ACC112 (cell line): ENCODE results near the gene GNPTAB.
A peak's percentile ranks its signal among the peaks of the same experiment; 100 is the strongest.

ENCODE experiments used
- H2AFZ ChIP-seq: fragments of 200-600 bp; sonication (generic); one replicate; pipeline ENCODE4 v1.6.0; 2017; ENCODE audit warnings: antibody characterized with exemption, low read length; ENCODE audit not compliant: unreplicated experiment
- H3K27ac ChIP-seq: fragments of 200-600 bp; sonication (generic); 2 replicates; pipeline ENCODE4 v1.5.1; 2014; ENCODE audit warnings: low read depth, mild to moderate bottlenecking, antibody characterized with exemption, low read length, moderate library complexity
- H3K27me3 ChIP-seq: fragments of 200-600 bp; sonication (generic); 2 replicates; pipeline ENCODE4 v1.6.1; 2014; ENCODE audit warnings: mild to moderate bottlenecking, antibody characterized with exemption, low read length, moderate library complexity, mixed read lengths; ENCODE audit not compliant: insufficient read depth
- H3K36me3 ChIP-seq: fragments of 200-600 bp; sonication (generic); 2 replicates; pipeline ENCODE4 v1.6.1; 2016; ENCODE audit warnings: mild to moderate bottlenecking, antibody characterized with exemption, low read length, moderate library complexity, mixed read lengths; ENCODE audit not compliant: insufficient read depth
- H3K4me1 ChIP-seq: fragments of 200-600 bp; sonication (generic); one replicate; pipeline ENCODE4 v1.6.1; 2016; ENCODE audit warnings: low read length, mixed read lengths; ENCODE audit not compliant: insufficient read depth, unreplicated experiment, control insufficient read depth
- H3K4me3 ChIP-seq: fragments of 200-600 bp; sonication (generic); 2 replicates; pipeline ENCODE4 v1.5.1; 2014; ENCODE audit warnings: mild to moderate bottlenecking, low read depth, low read length
- H3K79me2 ChIP-seq: fragments of 200-600 bp; sonication (generic); one replicate; pipeline ENCODE4 v1.6.0; 2016; ENCODE audit warnings: low read length; ENCODE audit not compliant: control insufficient read depth, unreplicated experiment, insufficient read depth

Gene GNPTAB

DNA sequence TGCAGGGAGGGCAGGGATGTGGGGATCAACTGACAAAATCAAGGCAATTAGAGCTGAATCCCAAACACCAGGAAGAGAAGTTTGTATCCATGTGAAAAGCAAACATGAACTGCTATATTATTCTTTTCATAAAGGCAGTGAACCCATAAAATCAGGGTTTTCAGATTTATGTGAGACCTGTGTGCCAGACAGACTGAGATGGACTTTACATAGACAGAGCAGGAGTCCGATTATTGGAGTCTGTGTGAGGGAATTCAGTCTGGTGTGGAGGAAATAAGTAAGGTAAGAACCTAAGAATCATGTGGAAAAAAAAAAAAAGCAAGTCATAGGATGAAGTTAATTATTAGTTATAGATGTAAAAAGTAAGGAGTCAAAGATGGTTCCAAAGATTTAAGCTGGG lies 46.4 kb downstream of the GNPTAB start:
- no peak overlapping the region for H2AFZ ChIP-seq

DNA sequence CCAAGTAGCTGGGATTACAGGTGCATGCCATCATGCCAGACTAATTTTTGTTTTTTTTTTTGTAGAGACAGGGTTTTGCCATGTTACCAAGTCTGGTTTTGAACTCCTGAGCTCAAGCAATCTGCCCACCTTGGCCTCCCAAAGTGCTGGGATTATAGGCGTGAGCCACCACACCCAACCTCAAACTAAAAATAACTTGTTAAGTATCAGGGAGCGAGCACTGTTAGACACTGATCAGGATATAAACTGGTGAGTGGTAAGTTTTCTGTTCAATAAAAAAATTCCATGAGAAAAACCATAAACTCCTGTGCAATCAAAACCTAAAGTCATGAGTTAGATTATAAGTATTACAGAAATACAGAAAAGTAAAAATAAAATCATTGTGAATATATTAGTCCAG lies 46.9 kb downstream of the GNPTAB start:
- H2AFZ ChIP-seq = no peak overlapping the region
- H3K4me3 ChIP-seq = no peak overlapping the region
- H3K79me2 ChIP-seq = no peaks in the 10 kb centered on the region
- no peaks in the 10 kb centered on the region for H3K36me3 ChIP-seq
- no peak overlapping the region for H3K27ac ChIP-seq
- H3K4me1 ChIP-seq = peaks cover 16% of the 10 kb centered on the region
- H3K27me3 ChIP-seq = no peaks in the 10 kb centered on the region

More for the DNA sequence above, 46.4 kb downstream of the GNPTAB start:
- no peak overlapping the region for H3K4me3 ChIP-seq
- H3K27ac ChIP-seq = no peak overlapping the region
- H3K4me1 ChIP-seq = peaks cover 16% of the 10 kb centered on the region
- no peaks in the 10 kb centered on the region for H3K79me2 ChIP-seq
- no peaks in the 10 kb centered on the region for H3K36me3 ChIP-seq
- no peaks in the 10 kb centered on the region for H3K27me3 ChIP-seq

DNA sequence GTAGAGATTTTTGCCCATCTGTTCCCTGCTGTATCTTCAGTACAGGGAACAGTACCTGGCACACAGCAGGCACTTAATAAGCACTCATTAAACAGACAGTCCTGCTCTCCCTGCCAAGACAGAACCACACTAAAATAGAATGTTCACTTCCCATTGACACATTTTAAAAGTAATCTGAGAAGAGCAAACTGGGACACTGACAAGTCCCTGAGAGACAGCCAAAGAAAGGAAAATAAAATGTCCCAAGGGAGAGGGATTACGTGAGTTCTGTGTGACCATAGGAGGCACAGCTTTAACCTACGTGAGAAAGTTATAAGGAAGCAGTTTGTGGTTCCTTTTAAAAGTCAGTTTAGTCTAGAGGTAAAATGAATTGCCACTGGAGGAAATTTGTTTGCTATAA lies 47.6 kb downstream of the GNPTAB start:
- H3K79me2 ChIP-seq = no peaks in the 10 kb centered on the region
- H2AFZ ChIP-seq = no peak overlapping the region
- H3K36me3 ChIP-seq = no peaks in the 10 kb centered on the region
- no peak overlapping the region for H3K4me3 ChIP-seq
- no peak overlapping the region for H3K27ac ChIP-seq
- no peaks in the 10 kb centered on the region for H3K27me3 ChIP-seq
- H3K4me1 ChIP-seq = peaks cover 16% of the 10 kb centered on the region

DNA sequence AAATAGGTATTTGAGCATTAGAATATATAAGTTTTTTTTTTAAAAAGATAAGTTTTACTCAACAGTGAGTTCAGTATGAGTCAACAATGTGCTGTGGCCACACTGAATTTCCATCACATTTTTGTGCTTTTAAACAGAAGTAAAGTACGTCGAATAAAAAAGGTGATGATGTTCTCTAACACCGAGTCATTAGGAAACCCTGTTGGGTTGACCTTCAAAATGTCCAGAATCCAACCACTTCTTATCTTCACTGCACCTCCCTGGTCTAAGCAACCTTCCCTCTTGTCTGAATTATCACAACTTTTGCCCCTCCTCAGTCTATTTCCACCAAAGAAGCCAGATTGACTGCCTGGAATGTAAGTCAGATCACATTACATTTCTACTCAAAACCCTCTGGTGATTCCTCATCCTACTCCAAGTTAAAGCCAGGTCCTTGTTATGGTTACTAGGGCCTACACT lies 48.5 kb downstream of the GNPTAB start:
- H3K79me2 ChIP-seq = no peaks in the 10 kb centered on the region
- H3K27ac ChIP-seq = no peak overlapping the region
- H3K27me3 ChIP-seq = no peaks in the 10 kb centered on the region

DNA sequence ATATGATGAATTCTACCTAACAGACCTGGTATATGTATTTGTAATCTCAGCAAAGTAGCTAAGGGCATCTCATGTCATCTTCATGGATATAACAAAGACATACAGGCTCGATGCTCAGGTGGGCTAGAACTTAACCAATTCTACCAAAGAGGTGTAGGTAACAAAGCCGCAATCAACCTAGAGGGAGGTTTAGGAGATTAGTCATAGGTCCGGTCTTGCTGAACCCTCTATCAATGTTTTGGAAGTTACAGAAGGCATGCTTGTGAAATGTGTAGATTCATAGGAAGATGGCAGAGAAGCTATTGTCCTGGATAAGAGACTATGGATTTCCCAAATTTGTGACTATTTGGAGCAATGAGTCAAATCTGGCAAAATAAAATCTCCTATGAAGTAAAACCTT lies 48.9 kb downstream of the GNPTAB start:
- no peak overlapping the region for H3K4me3 ChIP-seq
- H3K79me2 ChIP-seq = no peaks in the 10 kb centered on the region
- H3K27ac ChIP-seq = no peak overlapping the region
- H3K36me3 ChIP-seq = no peaks in the 10 kb centered on the region
- no peak overlapping the region for H2AFZ ChIP-seq
- H3K27me3 ChIP-seq = no peaks in the 10 kb centered on the region
- H3K4me1 ChIP-seq = peaks cover 16% of the 10 kb centered on the region

More for the DNA sequence above, 48.5 kb downstream of the GNPTAB start:
- no peak overlapping the region for H3K4me3 ChIP-seq
- peak overlapping the region; percentile 61 for H2AFZ ChIP-seq
- H3K4me1 ChIP-seq = peaks cover 16% of the 10 kb centered on the region
- no peaks in the 10 kb centered on the region for H3K36me3 ChIP-seq

DNA sequence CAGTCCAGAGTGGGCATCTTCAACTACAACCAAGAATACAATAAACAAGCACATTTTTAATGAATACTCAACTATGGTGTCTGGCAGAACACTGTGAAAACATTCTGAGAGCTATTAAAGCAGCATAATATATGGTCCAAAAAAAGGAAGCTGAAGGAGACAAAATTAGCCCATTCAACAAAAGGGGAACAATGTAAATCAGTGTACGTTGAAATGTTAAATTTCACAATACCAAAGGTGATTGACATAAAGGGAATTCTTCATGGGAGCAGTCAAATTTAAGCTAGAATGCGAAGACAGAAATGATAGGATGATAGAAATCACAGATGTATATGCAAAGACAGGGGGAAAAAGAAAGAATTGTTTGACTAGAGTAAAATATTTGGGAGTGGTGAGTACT lies 50.2 kb downstream of the GNPTAB start:
- H3K27ac ChIP-seq = no peak overlapping the region
- H3K27me3 ChIP-seq = no peaks in the 10 kb centered on the region
- H2AFZ ChIP-seq = no peak overlapping the region
- H3K4me1 ChIP-seq = peaks cover 16% of the 10 kb centered on the region
- H3K36me3 ChIP-seq = no peaks in the 10 kb centered on the region
- H3K4me3 ChIP-seq = no peak overlapping the region
- no peaks in the 10 kb centered on the region for H3K79me2 ChIP-seq

DNA sequence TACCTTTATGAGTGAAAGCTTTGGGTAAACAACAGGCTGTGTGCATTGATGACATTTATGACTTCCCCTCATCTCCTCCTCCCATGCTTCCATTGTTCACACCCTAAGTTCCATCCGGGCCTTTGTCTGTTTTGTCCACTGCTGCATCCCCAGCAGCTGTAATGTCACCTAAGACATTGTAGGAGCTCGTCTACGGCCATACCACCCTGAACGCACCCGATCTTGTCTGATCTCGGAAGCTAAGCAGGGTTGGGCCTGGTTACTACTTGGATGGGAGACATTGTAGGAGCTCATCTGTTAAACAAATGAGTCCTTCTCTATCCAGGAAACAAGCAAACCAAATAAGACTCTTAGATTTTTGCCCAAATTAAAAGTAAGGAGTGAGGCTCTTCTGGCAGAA lies 51.1 kb downstream of the GNPTAB start:
- no peak overlapping the region for H3K4me3 ChIP-seq

DNA sequence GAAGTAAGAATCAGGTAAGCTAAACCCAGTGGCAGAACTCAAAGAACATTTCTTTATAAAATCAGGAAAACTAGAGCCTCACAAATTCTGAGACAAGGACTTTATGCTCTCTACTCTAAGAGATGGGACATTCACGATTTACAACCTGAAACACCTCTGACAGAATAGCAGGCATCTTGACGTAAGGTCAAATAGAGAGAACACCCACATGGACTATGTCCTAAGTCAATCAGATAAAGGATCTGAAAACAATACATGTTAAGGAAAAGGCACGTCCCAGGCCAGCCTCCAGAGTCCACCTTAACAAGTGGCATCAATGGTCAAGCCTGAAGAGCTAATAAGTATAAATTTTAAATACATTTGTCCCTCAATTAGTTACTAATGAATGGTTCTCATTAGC lies 51.6 kb downstream of the GNPTAB start:
- Histone ChIP-seq H3K79me2 (no peaks in the 10 kb centered on the region), H3K4me3 (no peak overlapping the region), H3K27me3 (no peaks in the 10 kb centered on the region), H3K27ac (no peak overlapping the region), H2AFZ (no peak overlapping the region), H3K4me1 (peaks cover 16% of the 10 kb centered on the region), H3K36me3 (no peaks in the 10 kb centered on the region)

More for the DNA sequence above, 51.1 kb downstream of the GNPTAB start:
- Histone ChIP-seq H2AFZ (no peak overlapping the region), H3K27ac (no peak overlapping the region), H3K79me2 (no peaks in the 10 kb centered on the region), H3K4me1 (peaks cover 16% of the 10 kb centered on the region), H3K27me3 (no peaks in the 10 kb centered on the region), H3K36me3 (no peaks in the 10 kb centered on the region)

DNA sequence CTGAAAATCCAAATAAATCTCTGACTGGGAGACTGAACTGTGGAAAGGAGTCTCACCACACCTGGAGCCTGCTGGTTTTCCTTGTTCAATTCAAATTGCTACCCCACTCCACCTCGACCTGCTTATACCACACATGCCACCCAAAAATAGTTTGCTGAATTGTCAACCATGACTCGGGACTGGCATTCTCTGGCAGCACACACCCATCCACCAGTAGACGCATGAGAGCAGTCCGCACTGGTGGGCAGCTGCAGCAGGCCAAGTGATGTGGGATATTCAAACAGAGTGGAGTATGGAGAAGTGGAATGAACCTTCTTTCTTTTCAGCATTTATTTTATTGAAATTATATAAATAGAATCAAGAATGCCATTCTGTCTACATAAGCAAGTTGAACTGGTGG lies 52.8 kb downstream of the GNPTAB start:
- Histone ChIP-seq H3K27me3 (no peaks in the 10 kb centered on the region), H3K79me2 (no peaks in the 10 kb centered on the region), H3K36me3 (no peaks in the 10 kb centered on the region), H2AFZ (no peak overlapping the region), H3K4me1 (peaks cover 14% of the 10 kb centered on the region), H3K27ac (no peak overlapping the region), H3K4me3 (no peak overlapping the region)

DNA sequence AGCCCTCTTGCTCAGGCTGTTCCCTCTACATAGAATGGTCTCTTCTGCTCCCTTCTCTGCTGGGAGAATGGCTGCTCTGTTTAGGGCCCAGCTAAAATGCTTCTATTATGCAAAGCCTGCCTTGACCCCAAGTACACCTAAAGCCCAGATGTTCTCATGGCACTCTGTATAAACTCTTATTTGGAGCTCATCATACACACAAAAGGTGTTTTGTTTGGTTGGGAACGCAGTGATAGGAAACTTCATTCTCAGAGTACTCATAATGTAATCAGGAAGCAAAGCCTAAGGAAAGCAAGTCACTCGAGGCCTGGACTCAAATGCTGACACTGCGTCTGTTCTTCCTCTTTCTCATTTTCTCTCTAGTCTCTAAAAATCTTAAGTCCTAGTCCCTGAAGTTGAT lies 53.3 kb downstream of the GNPTAB start:
- Histone ChIP-seq H3K27ac (no peak overlapping the region), H2AFZ (no peak overlapping the region), H3K4me3 (no peak overlapping the region), H3K36me3 (no peaks in the 10 kb centered on the region), H3K4me1 (peaks cover 9% of the 10 kb centered on the region), H3K27me3 (no peaks in the 10 kb centered on the region), H3K79me2 (no peaks in the 10 kb centered on the region)

DNA sequence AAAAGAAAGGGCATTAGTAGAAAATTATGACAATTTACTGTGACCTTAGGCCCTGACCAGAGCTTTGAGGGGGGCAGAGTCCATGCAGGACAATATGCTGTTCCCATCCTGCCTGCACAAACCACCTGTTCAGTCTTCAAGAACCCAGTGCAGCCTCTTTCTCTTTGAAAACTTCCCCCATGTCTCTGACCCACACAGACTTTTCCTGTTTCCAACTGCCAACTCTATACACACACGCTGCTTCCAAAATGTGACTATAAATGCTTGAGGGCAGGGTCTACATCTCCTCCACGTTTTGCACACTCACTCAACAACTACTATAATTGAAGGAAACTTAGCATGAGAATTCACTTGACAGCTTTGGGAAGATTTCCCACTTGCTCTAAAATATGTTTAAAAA lies 54.9 kb downstream of the GNPTAB start:
- Histone ChIP-seq H3K4me3 (no peak overlapping the region), H3K27me3 (no peaks in the 10 kb centered on the region), H2AFZ (no peak overlapping the region), H3K4me1 (no peaks in the 10 kb centered on the region), H3K27ac (no peak overlapping the region), H3K79me2 (no peaks in the 10 kb centered on the region), H3K36me3 (no peaks in the 10 kb centered on the region)
